Left renal pelvis (tissue), 4 donors: ENCODE data around the gene SF3A1. TPM values are rescaled to one million over a fixed set of nuclear protein-coding genes. Genes with fewer than 3 reads are reported as not detected.
"Not testable (repeated sequence)": the region's sequence is repeated elsewhere in the genome, so short reads cannot be mapped to it uniquely, and the experiment has no call there.

Experiments used
- DNase-seq, 4 donors: peaks; one replicate each; pipeline ENCODE4 v3.0.0-alpha.2; 2013; ENCODE audit warnings: low read depth in 4 of 4, low spot score in 3 of 4
- polyA plus RNA-seq, 4 donors: library from polyadenylated mRNA; unstranded; fragments of 120-200 nt; gene quantifications; one replicate each; pipeline ENCODE4 v1.2.1, GENCODE V29; 2013; ENCODE audit not compliant: insufficient read length in 4 of 4

The SF3A1 gene
- polyA plus RNA-seq, 4 donors: 133 to 155 (median 150) TPM

- no peak for DNase-seq
Observed at GRCh38 chr22:30357236-30357570, 509 bp upstream of the SF3A1 start.

GRCh38 chr22:30354644-30355043 is 2.0 kb downstream of the SF3A1 start:
- no peak for DNase-seq

- DNase-seq: no peak
Observed at GRCh38 chr22:30351226-30351625, 5.5 kb downstream of the SF3A1 start.

GRCh38 chr22:30348809-30349208 is 7.9 kb downstream of the SF3A1 start:
- DNase-seq: no peak

GRCh38 chr22:30348404-30348803 is 8.3 kb downstream of the SF3A1 start:
- no peak for DNase-seq

- DNase-seq: no peak
Observed at GRCh38 chr22:30347255-30347892, 9.3 kb downstream of the SF3A1 start.

GRCh38 chr22:30344447-30345200 is 12.1 kb downstream of the SF3A1 start:
- DNase-seq: no peak

GRCh38 chr22:30340911-30341685 is 15.6 kb downstream of the SF3A1 start:
- no peak for DNase-seq

- DNase-seq: no peak
Observed at GRCh38 chr22:30338802-30339201, 17.9 kb downstream of the SF3A1 start.

- DNase-seq: not testable (repeated sequence)
Observed at GRCh38 chr22:30338341-30338740, 18.4 kb downstream of the SF3A1 start.

- DNase-seq: no peak
Observed at GRCh38 chr22:30337461-30337778, 19.3 kb downstream of the SF3A1 start.

GRCh38 chr22:30336752-30337460 is 19.8 kb downstream of the SF3A1 start:
- DNase-seq: no peak

GRCh38 chr22:30335236-30335635 is 21.5 kb downstream of the SF3A1 start:
- no peak for DNase-seq

GRCh38 chr22:30334646-30335045 is 22.0 kb downstream of the SF3A1 start:
- no peak for DNase-seq

GRCh38 chr22:30333707-30334087 is 23.0 kb downstream of the SF3A1 start:
- no peak for DNase-seq

GRCh38 chr22:30332994-30333706 is 23.5 kb downstream of the SF3A1 start:
- no peak for DNase-seq

GRCh38 chr22:30332551-30332950 is 24.1 kb downstream of the SF3A1 start:
- DNase-seq: no peak

GRCh38 chr22:30328466-30329049 is 28.1 kb downstream of the SF3A1 start:
- DNase-seq: no peak

- no peak for DNase-seq
Observed at GRCh38 chr22:30327864-30328345, 28.8 kb downstream of the SF3A1 start.
